Activated CD8-positive, alpha-beta T cell treated with anti-CD3 and anti-CD28 coated beads, Interleukin-2, amount 10 ng/mL, durations not matched to agents 7 days and 5 days (primary cell): ENCODE data around the gene DGAT2L6. TPM values are rescaled to one million over a fixed set of nuclear protein-coding genes. Genes with fewer than 3 reads are reported as not detected.
"Not testable (repeated sequence)": the region's sequence is repeated elsewhere in the genome, so short reads cannot be mapped to it uniquely, and the experiment has no call there.

Experiments used
- ATAC-seq: fragments of 150-1000 bp; cut with Tn5 transposase; one replicate; pipeline ENCODE4 v1.10.0; 2021; ENCODE audit warnings: moderate library complexity
- CTCF ChIA-PET: fragments of 350-600 bp; sonication (Branson Sonifier 250); formaldehyde crosslinking; loops from one replicate; lab custom pipeline; 2021; ENCODE audit warnings: antibody characterized with exemption; lab: Charles Lee
- POLR2A ChIA-PET: fragments of 350-600 bp; sonication (Branson Sonifier 250); formaldehyde crosslinking; loops from one replicate; lab custom pipeline; 2021; ENCODE audit warnings: antibody characterized with exemption; lab: Charles Lee
- DNase-seq: peaks from one replicate; pipeline ENCODE4 v3.0.0-alpha.2; 2020
- H3K27ac Mint-ChIP-seq: one replicate; pipeline ENCODE4 v1.8.0; 2021; ENCODE audit warnings: mild to moderate bottlenecking, mixed read lengths
- H3K27me3 Mint-ChIP-seq: one replicate; pipeline ENCODE4 v1.8.0; 2021; ENCODE audit warnings: low read depth, mixed read lengths
- H3K36me3 Mint-ChIP-seq: one replicate; pipeline ENCODE4 v1.8.0; 2021; ENCODE audit warnings: low read depth, mixed read lengths
- H3K4me1 Mint-ChIP-seq: one replicate; pipeline ENCODE4 v1.8.0; 2021; ENCODE audit warnings: low read depth, mixed read lengths
- H3K4me3 Mint-ChIP-seq: one replicate; pipeline ENCODE4 v1.8.0; 2021; ENCODE audit warnings: mild to moderate bottlenecking, mixed read lengths
- H3K9me3 Mint-ChIP-seq: one replicate; pipeline ENCODE4 v1.8.0; 2022; ENCODE audit warnings: mixed read lengths; ENCODE audit not compliant: insufficient read depth
- total RNA-seq, 2 experiments: library from RNA; stranded (reverse); gene quantifications; one replicate each; pipeline ENCODE4 v1.2.3, GENCODE V29; 2021

DGAT2L6 gene
- total RNA-seq, 2 experiments from 2014 or later = not detected

- Mint-ChIP-seq H3K27ac (no peak overlapping the region), H3K27me3 (no peaks in the 10 kb centered on the region), H3K4me1 (no peaks in the 10 kb centered on the region), H3K36me3 (no peaks in the 10 kb centered on the region), H3K4me3 (no peak overlapping the region), H3K9me3 (no peaks in the 10 kb centered on the region)
- CTCF ChIA-PET = no interaction called here
- POLR2A ChIA-PET = no interaction called here
- DNase-seq = no peak
- no peak for ATAC-seq
Observed at GRCh38 chrX:70201732-70202131, 24.4 kb downstream of the DGAT2L6 start.

GRCh38 chrX:70208479-70208878 lies 31.2 kb downstream of the DGAT2L6 start:
- Mint-ChIP-seq H3K4me3 (no peak overlapping the region), H3K9me3 (no peaks in the 10 kb centered on the region), H3K27me3 (peaks cover 5% of the 10 kb centered on the region), H3K36me3 (no peaks in the 10 kb centered on the region), H3K4me1 (no peaks in the 10 kb centered on the region), H3K27ac (no peak overlapping the region)
- ChIA-PET POLR2A (interaction anchor here (0.6 kb wide), 1 partner anchor 21 kb away, joined by 3 read pairs; no protein-coding TSS in a partner anchor), CTCF (no interaction called here)
- DNase-seq = no peak
- no peak for ATAC-seq

GRCh38 chrX:70209570-70209969 lies 32.3 kb downstream of the DGAT2L6 start:
- H3K9me3 Mint-ChIP-seq, DNase-seq, H3K27me3 Mint-ChIP-seq, H3K4me1 Mint-ChIP-seq, H3K36me3 Mint-ChIP-seq, CTCF ChIA-PET, ATAC-seq, H3K27ac Mint-ChIP-seq, POLR2A ChIA-PET, H3K4me3 Mint-ChIP-seq: not testable (repeated sequence)

GRCh38 chrX:70219938-70220764 lies 42.9 kb downstream of the DGAT2L6 start:
- Mint-ChIP-seq H3K27ac (no peak overlapping the region), H3K4me3 (no peak overlapping the region), H3K27me3 (no peaks in the 10 kb centered on the region), H3K36me3 (no peaks in the 10 kb centered on the region), H3K9me3 (no peaks in the 10 kb centered on the region), H3K4me1 (no peaks in the 10 kb centered on the region)
- ChIA-PET CTCF (no interaction called here), POLR2A (no interaction called here)
- ATAC-seq = no peak
- no peak for DNase-seq

GRCh38 chrX:70226048-70226447 lies 48.8 kb downstream of the DGAT2L6 start:
- no peak overlapping the region for H3K4me3 Mint-ChIP-seq
- ChIA-PET CTCF (no interaction called here), POLR2A (no interaction called here)
- ATAC-seq (no peak), DNase-seq (no peak)
- no peaks in the 10 kb centered on the region for H3K36me3 Mint-ChIP-seq
- H3K4me1 Mint-ChIP-seq = no peaks in the 10 kb centered on the region
- no peak overlapping the region for H3K27ac Mint-ChIP-seq
- H3K9me3 Mint-ChIP-seq = no peaks in the 10 kb centered on the region
- H3K27me3 Mint-ChIP-seq = no peaks in the 10 kb centered on the region

GRCh38 chrX:70226687-70227086 lies 49.4 kb downstream of the DGAT2L6 start:
- Mint-ChIP-seq H3K9me3 (no peaks in the 10 kb centered on the region), H3K4me3 (no peak overlapping the region), H3K36me3 (no peaks in the 10 kb centered on the region), H3K27ac (no peak overlapping the region), H3K4me1 (no peaks in the 10 kb centered on the region), H3K27me3 (no peaks in the 10 kb centered on the region)
- POLR2A ChIA-PET = no interaction called here
- DNase-seq = no peak
- ATAC-seq = no peak
- CTCF ChIA-PET = no interaction called here

- no peaks in the 10 kb centered on the region for H3K27me3 Mint-ChIP-seq
- no peaks in the 10 kb centered on the region for H3K9me3 Mint-ChIP-seq
- POLR2A ChIA-PET = no interaction called here
- CTCF ChIA-PET = no interaction called here
- H3K27ac Mint-ChIP-seq = no peak overlapping the region
- peaks cover 5% of the 10 kb centered on the region for H3K4me1 Mint-ChIP-seq
- H3K36me3 Mint-ChIP-seq = no peaks in the 10 kb centered on the region
- no peak for DNase-seq
- no peak for ATAC-seq
- H3K4me3 Mint-ChIP-seq = no peak overlapping the region
Observed at GRCh38 chrX:70231666-70232065, 54.4 kb downstream of the DGAT2L6 start.

- no peaks in the 10 kb centered on the region for H3K9me3 Mint-ChIP-seq
- no peak within 1 kb of the TSS for H3K4me3 Mint-ChIP-seq
- ChIA-PET CTCF (no interaction called here), POLR2A (no interaction called here)
- H3K27me3 Mint-ChIP-seq = no peaks in the 10 kb centered on the region
- peaks cover 5% of the 10 kb centered on the region for H3K4me1 Mint-ChIP-seq
- DNase-seq (no peak), ATAC-seq (no peak)
- H3K27ac Mint-ChIP-seq = no peak within 1 kb of the TSS
- no peaks in the 10 kb centered on the region for H3K36me3 Mint-ChIP-seq
Observed at GRCh38 chrX:70234355-70234754, 57.1 kb downstream of the DGAT2L6 start, which contains the start of gene AWAT1. TSS of gene AWAT1 (plus strand) at chrX:70234655. CDS start at chrX:70234696, 41 bp downstream.

- Mint-ChIP-seq H3K9me3 (no peaks in the 10 kb centered on the region), H3K36me3 (no peaks in the 10 kb centered on the region), H3K27ac (no peak overlapping the region), H3K27me3 (no peaks in the 10 kb centered on the region), H3K4me1 (no peaks in the 10 kb centered on the region), H3K4me3 (no peak overlapping the region)
- DNase-seq (no peak), ATAC-seq (no peak)
- ChIA-PET CTCF (interaction anchor here (0.6 kb wide), 1 partner anchor 221 kb away, joined by 3 read pairs; no protein-coding TSS in a partner anchor), POLR2A (no interaction called here)
Observed at GRCh38 chrX:70240751-70241150, 63.5 kb downstream of the DGAT2L6 start.

- ATAC-seq = no peak
Observed at GRCh38 chrX:70241501-70241900, 64.2 kb downstream of the DGAT2L6 start.

GRCh38 chrX:70243601-70244000 lies 66.3 kb downstream of the DGAT2L6 start:
- H3K9me3 Mint-ChIP-seq, H3K27me3 Mint-ChIP-seq, H3K4me3 Mint-ChIP-seq, DNase-seq, H3K36me3 Mint-ChIP-seq, CTCF ChIA-PET, POLR2A ChIA-PET, H3K4me1 Mint-ChIP-seq, H3K27ac Mint-ChIP-seq, ATAC-seq: not testable (repeated sequence)

More at GRCh38 chrX:70241501-70241900, 64.2 kb downstream of the DGAT2L6 start:
- ChIA-PET POLR2A (no interaction called here), CTCF (no interaction called here)
- DNase-seq = no peak
- no peak overlapping the region for H3K27ac Mint-ChIP-seq
- H3K36me3 Mint-ChIP-seq = no peaks in the 10 kb centered on the region
- no peaks in the 10 kb centered on the region for H3K9me3 Mint-ChIP-seq
- no peak overlapping the region for H3K4me3 Mint-ChIP-seq
- no peaks in the 10 kb centered on the region for H3K4me1 Mint-ChIP-seq
- no peaks in the 10 kb centered on the region for H3K27me3 Mint-ChIP-seq

GRCh38 chrX:70244881-70245280 lies 67.6 kb downstream of the DGAT2L6 start:
- Mint-ChIP-seq H3K36me3 (no peaks in the 10 kb centered on the region), H3K9me3 (no peaks in the 10 kb centered on the region), H3K27ac (no peak overlapping the region), H3K4me3 (no peak overlapping the region), H3K4me1 (no peaks in the 10 kb centered on the region), H3K27me3 (no peaks in the 10 kb centered on the region)
- ChIA-PET POLR2A (no interaction called here), CTCF (no interaction called here)
- ATAC-seq = no peak
- no peak for DNase-seq
